ENCODE data around the gene COL6A3.

COL6A3 gene

GRCh38 chr2:237445611-237446337 lies 31.8 kb upstream of the COL6A3 start:
- Histone ChIP-seq H3K36me3 (ENCODE audit: control insufficient read depth in 5 of 5, insufficient read depth in 5 of 5, low read length in 5 of 5) (no peaks in the 10 kb centered on the region), H3K4me3 (ENCODE audit: low read depth in 1 of 5, low read length in 5 of 5) (no peak overlapping the region), H3K27ac (ENCODE audit: low read depth, low read length) (no peak overlapping the region), H3K27me3 (ENCODE audit: control insufficient read depth in 5 of 5, insufficient read depth in 4 of 5, low read length in 5 of 5) (peaks cover 0 to 34% (median 4%) of the 10 kb centered on the region in 5 donors), H3K9me3 (ENCODE audit: control insufficient read depth in 5 of 5, low read length in 5 of 5) (no peaks in the 10 kb centered on the region), H3K9ac (ENCODE audit: low read length in 5 of 5) (no peak overlapping the region), H3K4me1 (ENCODE audit: control insufficient read depth in 5 of 5, insufficient read depth in 5 of 5, low read length in 5 of 5) (peaks cover 3 to 25% (median 16%) of the 10 kb centered on the region in 5 donors)

- H3K27me3 ChIP-seq (ENCODE audit: control insufficient read depth in 5 of 5, insufficient read depth in 4 of 5, low read length in 5 of 5): peaks cover 0 to 24% (median 0%) of the 10 kb centered on the region in 5 donors
- peaks cover 0 to 8% (median 3%) of the 10 kb centered on the region in 5 donors for H3K4me1 ChIP-seq (ENCODE audit: control insufficient read depth in 5 of 5, insufficient read depth in 5 of 5, low read length in 5 of 5)
- H3K27ac ChIP-seq (ENCODE audit: low read depth, low read length): no peak overlapping the region
- no peak overlapping the region for H3K9ac ChIP-seq (ENCODE audit: low read length in 5 of 5)
- H3K9me3 ChIP-seq (ENCODE audit: control insufficient read depth in 5 of 5, low read length in 5 of 5): peaks cover 0 to 3% (median 0%) of the 10 kb centered on the region in 5 donors
- H3K36me3 ChIP-seq (ENCODE audit: control insufficient read depth in 5 of 5, insufficient read depth in 5 of 5, low read length in 5 of 5): no peaks in the 10 kb centered on the region
- H3K4me3 ChIP-seq (ENCODE audit: low read depth in 1 of 5, low read length in 5 of 5): no peak overlapping the region
Observed at GRCh38 chr2:237444071-237444470, 30.1 kb upstream of the COL6A3 start.

GRCh38 chr2:237441605-237442274 lies 27.8 kb upstream of the COL6A3 start:
- H3K9me3 ChIP-seq (ENCODE audit: control insufficient read depth in 5 of 5, low read length in 5 of 5): peaks cover 0 to 3% (median 0%) of the 10 kb centered on the region in 5 donors
- H3K27me3 ChIP-seq (ENCODE audit: control insufficient read depth in 5 of 5, insufficient read depth in 4 of 5, low read length in 5 of 5): peaks cover 0 to 18% (median 0%) of the 10 kb centered on the region in 5 donors
- H3K4me1 ChIP-seq (ENCODE audit: control insufficient read depth in 5 of 5, insufficient read depth in 5 of 5, low read length in 5 of 5): peaks cover 2 to 10% (median 9%) of the 10 kb centered on the region in 5 donors
- H3K27ac ChIP-seq (ENCODE audit: low read depth, low read length): no peak overlapping the region
- no peak overlapping the region for H3K4me3 ChIP-seq (ENCODE audit: low read depth in 1 of 5, low read length in 5 of 5)
- H3K36me3 ChIP-seq (ENCODE audit: control insufficient read depth in 5 of 5, insufficient read depth in 5 of 5, low read length in 5 of 5): no peaks in the 10 kb centered on the region
- H3K9ac ChIP-seq (ENCODE audit: low read length in 5 of 5): no peak overlapping the region

DNA sequence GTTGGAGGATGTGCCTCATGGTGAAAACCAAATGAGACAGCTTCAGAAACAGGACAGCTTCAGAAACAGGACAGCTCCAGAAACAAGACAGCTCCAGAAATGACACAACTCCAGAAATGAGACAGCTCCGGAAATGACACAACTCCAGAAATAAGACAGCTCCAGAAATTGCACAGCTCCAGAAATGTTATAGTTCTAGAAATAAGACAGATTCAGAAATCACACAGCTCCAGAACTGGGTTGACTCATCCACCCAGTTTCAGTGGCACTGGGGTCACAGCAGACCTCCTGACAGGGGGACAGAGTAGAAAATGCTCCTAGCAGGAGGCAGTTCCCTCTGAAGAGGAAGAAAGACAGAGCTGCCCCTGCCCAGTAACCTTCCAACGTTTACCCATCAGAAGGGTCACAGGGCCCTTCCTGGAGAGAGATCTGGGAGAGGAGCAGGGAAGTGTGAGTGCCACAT lies 26.9 kb upstream of the COL6A3 start:
- Histone ChIP-seq H3K9me3 (ENCODE audit: control insufficient read depth in 5 of 5, low read length in 5 of 5) (peaks cover 0 to 3% (median 0%) of the 10 kb centered on the region in 5 donors), H3K4me3 (ENCODE audit: low read depth in 1 of 5, low read length in 5 of 5) (no peak overlapping the region), H3K36me3 (ENCODE audit: control insufficient read depth in 5 of 5, insufficient read depth in 5 of 5, low read length in 5 of 5) (no peaks in the 10 kb centered on the region), H3K4me1 (ENCODE audit: control insufficient read depth in 5 of 5, insufficient read depth in 5 of 5, low read length in 5 of 5) (peaks cover 2 to 17% (median 15%) of the 10 kb centered on the region in 5 donors), H3K27me3 (ENCODE audit: control insufficient read depth in 5 of 5, insufficient read depth in 4 of 5, low read length in 5 of 5) (peaks cover 0 to 18% (median 0%) of the 10 kb centered on the region in 5 donors), H3K9ac (ENCODE audit: low read length in 5 of 5) (no peak overlapping the region), H3K27ac (ENCODE audit: low read depth, low read length) (no peak overlapping the region)

GRCh38 chr2:237438080-237438940 lies 24.3 kb upstream of the COL6A3 start:
- no peaks in the 10 kb centered on the region for H3K36me3 ChIP-seq (ENCODE audit: control insufficient read depth in 5 of 5, insufficient read depth in 5 of 5, low read length in 5 of 5)
- H3K27ac ChIP-seq (ENCODE audit: low read depth, low read length): no peak overlapping the region
- H3K4me3 ChIP-seq (ENCODE audit: low read depth in 1 of 5, low read length in 5 of 5): peak overlapping the region in 1 of 5 donors; percentile 10
- H3K27me3 ChIP-seq (ENCODE audit: control insufficient read depth in 5 of 5, insufficient read depth in 4 of 5, low read length in 5 of 5): peaks cover 2 to 32% (median 6%) of the 10 kb centered on the region in 5 donors
- peaks cover 0 to 3% (median 0%) of the 10 kb centered on the region in 5 donors for H3K9me3 ChIP-seq (ENCODE audit: control insufficient read depth in 5 of 5, low read length in 5 of 5)
- peaks cover 2 to 31% (median 25%) of the 10 kb centered on the region in 5 donors for H3K4me1 ChIP-seq (ENCODE audit: control insufficient read depth in 5 of 5, insufficient read depth in 5 of 5, low read length in 5 of 5)
- no peak overlapping the region for H3K9ac ChIP-seq (ENCODE audit: low read length in 5 of 5)

DNA sequence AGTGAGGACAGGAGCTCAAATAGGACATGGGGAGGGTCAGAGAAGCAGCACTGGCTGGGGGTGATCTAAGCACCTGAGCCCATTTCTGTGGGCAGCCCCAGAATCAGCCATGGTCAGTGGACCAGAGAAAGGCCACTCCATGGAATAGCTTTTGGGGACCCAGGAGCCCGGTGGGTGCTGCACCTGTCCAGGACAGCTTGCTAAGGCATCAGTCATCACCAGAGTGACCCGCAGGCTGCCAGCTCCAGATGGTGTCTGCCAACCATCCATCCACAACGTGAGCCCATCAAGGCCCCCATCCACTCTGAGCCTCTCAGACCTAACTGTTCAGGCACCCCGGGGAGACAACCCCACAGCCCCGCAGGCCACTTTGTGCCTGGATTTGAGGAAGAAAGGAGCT lies 23.6 kb upstream of the COL6A3 start:
- Histone ChIP-seq H3K9me3 (ENCODE audit: control insufficient read depth in 5 of 5, low read length in 5 of 5) (peaks cover 0 to 3% (median 0%) of the 10 kb centered on the region in 5 donors), H3K27ac (ENCODE audit: low read depth, low read length) (no peak overlapping the region), H3K27me3 (ENCODE audit: control insufficient read depth in 5 of 5, insufficient read depth in 4 of 5, low read length in 5 of 5) (peaks cover 2 to 35% (median 12%) of the 10 kb centered on the region in 5 donors), H3K9ac (ENCODE audit: low read length in 5 of 5) (no peak overlapping the region), H3K4me3 (ENCODE audit: low read depth in 1 of 5, low read length in 5 of 5) (no peak overlapping the region), H3K4me1 (ENCODE audit: control insufficient read depth in 5 of 5, insufficient read depth in 5 of 5, low read length in 5 of 5) (peaks cover 2 to 31% (median 25%) of the 10 kb centered on the region in 5 donors), H3K36me3 (ENCODE audit: control insufficient read depth in 5 of 5, insufficient read depth in 5 of 5, low read length in 5 of 5) (no peaks in the 10 kb centered on the region)

DNA sequence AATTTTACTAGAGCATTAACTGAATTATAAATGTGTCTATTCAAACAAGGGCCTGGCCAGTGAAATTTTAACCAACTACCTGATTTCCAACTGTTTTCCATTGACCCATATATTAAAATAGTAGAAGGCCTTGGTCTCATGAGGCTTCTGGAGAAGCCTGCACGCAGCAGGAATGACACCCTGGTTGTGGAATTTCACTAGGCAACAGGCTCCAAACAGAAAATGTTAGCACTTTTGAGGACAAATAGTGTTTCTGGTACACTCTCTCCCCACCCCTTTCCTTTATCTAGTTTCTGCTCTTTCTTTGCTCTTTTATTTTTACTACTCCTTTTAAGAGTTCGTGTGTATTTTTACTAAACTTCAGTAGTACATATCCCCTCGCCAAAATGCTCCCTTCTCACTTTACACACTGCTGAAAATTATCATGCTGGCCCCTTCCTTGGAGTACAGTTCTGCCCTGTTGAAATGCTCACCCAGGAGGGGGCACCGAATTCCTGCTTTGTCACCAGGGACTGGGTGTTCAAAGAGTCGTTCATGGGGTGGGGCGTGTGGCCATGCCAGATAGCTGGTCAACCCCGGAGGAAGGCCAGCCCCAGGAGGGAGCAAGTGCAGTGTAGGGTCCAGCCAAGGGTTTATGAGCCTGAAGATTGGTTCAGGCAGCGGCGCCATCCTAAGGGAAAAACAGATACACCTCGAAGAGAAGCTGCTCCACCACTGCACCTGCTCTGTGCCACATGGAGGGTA lies 22.1 kb upstream of the COL6A3 start:
- Histone ChIP-seq H3K9me3 (ENCODE audit: control insufficient read depth in 5 of 5, low read length in 5 of 5) (peaks cover 0 to 3% (median 0%) of the 10 kb centered on the region in 5 donors), H3K27ac (ENCODE audit: low read depth, low read length) (peak overlapping the region; percentile 62), H3K4me1 (ENCODE audit: control insufficient read depth in 5 of 5, insufficient read depth in 5 of 5, low read length in 5 of 5) (peaks cover 2 to 31% (median 23%) of the 10 kb centered on the region in 5 donors), H3K4me3 (ENCODE audit: low read depth in 1 of 5, low read length in 5 of 5) (no peak overlapping the region), H3K36me3 (ENCODE audit: control insufficient read depth in 5 of 5, insufficient read depth in 5 of 5, low read length in 5 of 5) (no peaks in the 10 kb centered on the region), H3K27me3 (ENCODE audit: control insufficient read depth in 5 of 5, insufficient read depth in 4 of 5, low read length in 5 of 5) (peaks cover 2 to 24% (median 15%) of the 10 kb centered on the region in 5 donors), H3K9ac (ENCODE audit: low read length in 5 of 5) (peak overlapping the region in 2 of 5 donors; percentile 26)

DNA sequence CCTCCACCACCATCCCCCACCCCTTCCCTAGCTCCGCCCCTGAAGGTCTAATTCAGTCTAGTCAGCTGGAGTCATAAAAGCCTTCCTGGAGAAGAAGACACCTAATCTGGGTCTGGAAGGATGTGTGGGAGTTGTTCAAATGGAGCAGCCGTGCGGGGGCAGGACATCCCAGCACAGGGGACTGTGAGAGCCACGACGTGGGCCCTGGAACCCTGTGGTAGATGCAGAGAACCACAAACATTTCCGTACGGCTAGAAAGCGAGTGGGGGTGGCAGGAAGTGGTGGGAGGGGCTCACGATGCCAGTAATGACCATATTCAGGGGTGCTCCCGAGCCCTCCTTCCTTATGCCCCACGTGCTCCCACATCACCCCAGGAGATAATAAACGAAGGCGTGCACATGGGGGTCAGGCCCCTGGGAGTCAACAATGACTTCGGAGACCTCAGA lies 20.9 kb upstream of the COL6A3 start:
- Histone ChIP-seq H3K9me3 (ENCODE audit: control insufficient read depth in 5 of 5, low read length in 5 of 5) (peaks cover 0 to 3% (median 0%) of the 10 kb centered on the region in 5 donors), H3K9ac (ENCODE audit: low read length in 5 of 5) (no peak overlapping the region), H3K27me3 (ENCODE audit: control insufficient read depth in 5 of 5, insufficient read depth in 4 of 5, low read length in 5 of 5) (peaks cover 2 to 24% (median 15%) of the 10 kb centered on the region in 5 donors), H3K36me3 (ENCODE audit: control insufficient read depth in 5 of 5, insufficient read depth in 5 of 5, low read length in 5 of 5) (no peaks in the 10 kb centered on the region), H3K4me1 (ENCODE audit: control insufficient read depth in 5 of 5, insufficient read depth in 5 of 5, low read length in 5 of 5) (peaks cover 2 to 32% (median 23%) of the 10 kb centered on the region in 5 donors), H3K27ac (ENCODE audit: low read depth, low read length) (peak overlapping the region; percentile 35), H3K4me3 (ENCODE audit: low read depth in 1 of 5, low read length in 5 of 5) (no peak overlapping the region)
